ENCODE results near the gene TAF1C. TPM values are rescaled to one million over a fixed set of nuclear protein-coding genes. Genes with fewer than 3 reads are reported as not detected.

The TAF1C gene
- total RNA-seq, 1 experiment from 2014 or later: 31.9 TPM

DNA sequence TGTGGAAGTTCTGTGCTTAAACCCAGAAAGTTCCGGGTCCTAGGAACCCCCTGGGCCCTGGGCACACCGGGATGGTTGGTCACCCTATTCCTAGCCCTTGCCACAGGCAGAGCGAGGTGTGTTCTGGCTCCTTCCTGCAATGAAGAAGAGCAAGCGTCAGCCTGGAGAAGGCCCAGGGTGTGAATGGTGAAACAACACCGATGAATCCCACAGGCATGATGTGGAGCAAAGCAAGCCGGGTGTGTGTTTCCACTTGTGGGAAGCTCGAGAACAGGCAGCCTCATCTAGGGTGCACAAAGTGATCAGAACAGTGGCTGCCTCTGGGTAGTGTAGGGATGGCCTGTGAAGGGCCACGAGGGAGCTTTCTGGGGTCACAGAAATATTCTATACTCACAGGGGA is 39.2 kb upstream of the TAF1C start:
- H3K36me3 ChIP-seq (ENCODE audit: control insufficient read depth, insufficient read depth, low read length): no peaks in the 10 kb centered on the region
- no peaks in the 10 kb centered on the region for H3K27me3 ChIP-seq (ENCODE audit: control insufficient read depth, insufficient read depth, low read length)
- POLR2A ChIA-PET: no interaction called here
- peaks cover 23% of the 10 kb centered on the region; the same call in 1 of the 2 replicates for H3K4me1 ChIP-seq (ENCODE audit: control insufficient read depth, insufficient read depth, low read length)
- no peak overlapping the region; the same call in 1 of the 2 replicates for H3K27ac ChIP-seq (ENCODE audit: low read length)
- in situ Hi-C loops (cut with HindIII; ENCODE audit: low pct_unique_long_range_greater_than_20kb, low sequenced_read_pairs): no loop called here
- CTCF ChIA-PET: no interaction called here
- no peaks in the 10 kb centered on the region for H3K9me3 ChIP-seq (ENCODE audit: control insufficient read depth, insufficient read depth, low read depth, low read length)
- no peak overlapping the region for H3K4me3 ChIP-seq (ENCODE audit: low read depth in 2 of 2, low read length in 2 of 2)
- DNase-seq (ENCODE audit: low read depth, low spot score) (no peak), ATAC-seq (no peak)
- no TSS peak for BruUV-seq (replicated peaks)
- intact Hi-C loops (cut with micrococcal nuclease; ENCODE audit: unreplicated experiment): no loop called here
- TF ChIP-seq TCF7L2 (IDR thresholded peaks at IDR 0.05; ENCODE audit: low read depth, low read length) (no peak), REST (IDR thresholded peaks at IDR 0.05; ENCODE audit: insufficient read depth in 1 of 2, low read depth in 2 of 2, low read length in 1 of 2) (no peak), POLR2AphosphoS5 (IDR thresholded peaks at IDR 0.05; ENCODE audit: low read depth, low read length) (no peak), SIN3A (IDR thresholded peaks at IDR 0.05; ENCODE audit: borderline replicate concordance, insufficient read depth, low read depth, low read length) (no peak)
- TF ChIP-seq, protein P1, sequence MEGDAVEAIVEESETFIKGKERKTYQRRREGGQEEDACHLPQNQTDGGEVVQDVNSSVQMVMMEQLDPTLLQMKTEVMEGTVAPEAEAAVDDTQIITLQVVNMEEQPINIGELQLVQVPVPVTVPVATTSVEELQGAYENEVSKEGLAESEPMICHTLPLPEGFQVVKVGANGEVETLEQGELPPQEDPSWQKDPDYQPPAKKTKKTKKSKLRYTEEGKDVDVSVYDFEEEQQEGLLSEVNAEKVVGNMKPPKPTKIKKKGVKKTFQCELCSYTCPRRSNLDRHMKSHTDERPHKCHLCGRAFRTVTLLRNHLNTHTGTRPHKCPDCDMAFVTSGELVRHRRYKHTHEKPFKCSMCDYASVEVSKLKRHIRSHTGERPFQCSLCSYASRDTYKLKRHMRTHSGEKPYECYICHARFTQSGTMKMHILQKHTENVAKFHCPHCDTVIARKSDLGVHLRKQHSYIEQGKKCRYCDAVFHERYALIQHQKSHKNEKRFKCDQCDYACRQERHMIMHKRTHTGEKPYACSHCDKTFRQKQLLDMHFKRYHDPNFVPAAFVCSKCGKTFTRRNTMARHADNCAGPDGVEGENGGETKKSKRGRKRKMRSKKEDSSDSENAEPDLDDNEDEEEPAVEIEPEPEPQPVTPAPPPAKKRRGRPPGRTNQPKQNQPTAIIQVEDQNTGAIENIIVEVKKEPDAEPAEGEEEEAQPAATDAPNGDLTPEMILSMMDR (IDR thresholded peaks at IDR 0.05): no peak

DNA sequence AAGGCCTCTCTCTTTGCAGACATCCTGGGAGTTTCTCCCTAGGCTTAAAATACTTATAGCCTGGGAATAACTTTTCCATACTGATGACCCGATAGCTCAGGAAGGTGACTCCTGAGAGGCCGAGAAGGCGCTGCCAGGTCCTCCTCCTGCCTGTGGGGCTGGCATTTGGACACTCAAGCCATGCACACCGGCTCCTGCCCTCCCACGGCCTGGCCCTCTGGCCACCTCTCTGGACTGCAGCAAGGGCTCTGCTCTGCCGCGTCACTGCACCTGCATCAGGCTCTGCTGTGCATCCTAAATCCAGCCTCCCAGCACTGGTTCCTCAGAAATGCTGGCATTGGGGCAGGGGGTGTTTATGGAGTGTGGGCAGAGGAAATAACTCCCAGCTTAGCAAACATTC is 38.7 kb upstream of the TAF1C start:
- ChIA-PET CTCF (no interaction called here), POLR2A (no interaction called here)
- TF ChIP-seq REST (IDR thresholded peaks at IDR 0.05; ENCODE audit: insufficient read depth in 1 of 2, low read depth in 2 of 2, low read length in 1 of 2) (no peak), SIN3A (IDR thresholded peaks at IDR 0.05; ENCODE audit: borderline replicate concordance, insufficient read depth, low read depth, low read length) (no peak), POLR2AphosphoS5 (IDR thresholded peaks at IDR 0.05; ENCODE audit: low read depth, low read length) (no peak), TCF7L2 (IDR thresholded peaks at IDR 0.05; ENCODE audit: low read depth, low read length) (no peak)
- TF ChIP-seq, protein P1 (IDR thresholded peaks at IDR 0.05): no peak
- Histone ChIP-seq H3K27me3 (ENCODE audit: control insufficient read depth, insufficient read depth, low read length) (no peaks in the 10 kb centered on the region), H3K27ac (ENCODE audit: low read length) (no peak overlapping the region; the same call in 1 of the 2 replicates), H3K9me3 (ENCODE audit: control insufficient read depth, insufficient read depth, low read depth, low read length) (no peaks in the 10 kb centered on the region), H3K4me1 (ENCODE audit: control insufficient read depth, insufficient read depth, low read length) (peaks cover 23% of the 10 kb centered on the region; the same call in 1 of the 2 replicates), H3K36me3 (ENCODE audit: control insufficient read depth, insufficient read depth, low read length) (no peaks in the 10 kb centered on the region), H3K4me3 (ENCODE audit: low read depth in 2 of 2, low read length in 2 of 2) (no peak overlapping the region)
- DNase-seq (ENCODE audit: low read depth, low spot score) (no peak), ATAC-seq (no peak)
- in situ Hi-C loops (cut with HindIII; ENCODE audit: low pct_unique_long_range_greater_than_20kb, low sequenced_read_pairs) (no loop called here), intact Hi-C loops (cut with micrococcal nuclease; ENCODE audit: unreplicated experiment) (no loop called here)
- no TSS peak for BruUV-seq (replicated peaks)
